B cell (primary cell): ENCODE results near the gene NCKIPSD.
"Not testable (repeated sequence)": the region's sequence is repeated elsewhere in the genome, so short reads cannot be mapped to it uniquely, and the experiment has no call there.

Source experiments
- CTCF ChIP-seq: fragments of 200-600 bp; IDR thresholded peaks from one replicate; pipeline ENCODE4 v1.8.0; 2022; ENCODE audit warnings: antibody characterized with exemption, mild to moderate bottlenecking
- EZH2 ChIP-seq: IDR thresholded peaks from 2 replicates; pipeline ENCODE4 v1.6.1; 2012; ENCODE audit warnings: borderline replicate concordance, low read depth, mild to moderate bottlenecking, moderate library complexity, low read length; ENCODE audit not compliant: insufficient read depth, poor library complexity, severe bottlenecking

DNA sequence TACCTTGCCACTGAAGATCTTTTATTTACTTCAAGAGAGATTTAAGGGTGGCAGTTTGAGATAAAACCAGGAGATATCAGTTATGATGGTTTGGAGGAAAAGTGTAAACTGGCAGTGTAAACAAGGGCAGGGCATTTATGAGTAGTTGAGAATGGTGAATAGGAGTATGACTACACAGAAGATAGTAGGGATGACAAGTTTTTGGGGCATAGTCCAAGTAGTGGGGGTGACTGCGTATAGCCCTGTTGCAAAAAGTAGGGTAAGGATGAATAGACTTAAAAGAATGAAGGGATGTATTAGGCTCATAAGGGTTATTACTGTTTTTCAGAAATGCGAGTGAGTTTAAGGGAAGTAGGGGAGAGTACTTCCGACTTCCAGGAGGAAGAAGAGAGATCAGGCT is 37.6 kb upstream of the NCKIPSD start:
- not testable (repeated sequence) for TF ChIP-seq CTCF, EZH2
